ENCODE data around the gene RPS27L.

The RPS27L gene

DNA sequence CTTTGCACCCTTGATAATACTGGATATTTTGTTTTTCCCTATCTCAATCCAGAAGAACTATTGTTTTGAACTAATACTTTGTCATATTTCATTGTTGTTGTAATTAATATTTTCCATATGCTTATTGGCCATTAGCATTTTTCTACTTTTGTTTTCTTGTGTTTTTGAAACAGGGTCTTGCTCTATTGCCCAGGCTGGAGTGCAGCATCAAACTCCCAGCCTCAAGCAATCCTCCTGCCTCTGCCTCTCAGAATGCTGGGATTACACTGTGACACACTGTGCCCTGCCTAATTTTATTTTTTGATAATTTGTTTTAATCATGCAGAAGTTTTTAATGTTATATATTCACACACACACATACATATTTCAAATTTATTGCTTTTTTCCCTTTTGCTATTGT is 3.4 kb upstream of the RPS27L start:
- ATAC-seq, result no peak
- TF ChIP-seq ARNTL (CRISPR knock-in tag; IDR thresholded peaks at IDR 0.05; ENCODE audit: borderline replicate concordance, low read depth) (no peak), BACH2 (CRISPR knock-in tag; IDR thresholded peaks at IDR 0.05; ENCODE audit: borderline replicate concordance) (no peak), ISL1 (CRISPR knock-in tag; IDR thresholded peaks at IDR 0.05) (no peak), TOX (CRISPR knock-in tag; IDR thresholded peaks at IDR 0.05; ENCODE audit: borderline replicate concordance) (no peak), ESRRG (CRISPR knock-in tag; IDR thresholded peaks at IDR 0.05) (no peak), CREB5 (CRISPR knock-in tag; IDR thresholded peaks at IDR 0.05; ENCODE audit: low read depth) (no peak), ZFP3 (CRISPR knock-in tag; IDR thresholded peaks at IDR 0.05) (no peak), SNAI2 (CRISPR knock-in tag; IDR thresholded peaks at IDR 0.05) (no peak), OSR1 (CRISPR knock-in tag; IDR thresholded peaks at IDR 0.05) (no peak), ZC3H10 (CRISPR knock-in tag; IDR thresholded peaks at IDR 0.05) (no peak)
- TF ChIP-seq, protein P1, sequence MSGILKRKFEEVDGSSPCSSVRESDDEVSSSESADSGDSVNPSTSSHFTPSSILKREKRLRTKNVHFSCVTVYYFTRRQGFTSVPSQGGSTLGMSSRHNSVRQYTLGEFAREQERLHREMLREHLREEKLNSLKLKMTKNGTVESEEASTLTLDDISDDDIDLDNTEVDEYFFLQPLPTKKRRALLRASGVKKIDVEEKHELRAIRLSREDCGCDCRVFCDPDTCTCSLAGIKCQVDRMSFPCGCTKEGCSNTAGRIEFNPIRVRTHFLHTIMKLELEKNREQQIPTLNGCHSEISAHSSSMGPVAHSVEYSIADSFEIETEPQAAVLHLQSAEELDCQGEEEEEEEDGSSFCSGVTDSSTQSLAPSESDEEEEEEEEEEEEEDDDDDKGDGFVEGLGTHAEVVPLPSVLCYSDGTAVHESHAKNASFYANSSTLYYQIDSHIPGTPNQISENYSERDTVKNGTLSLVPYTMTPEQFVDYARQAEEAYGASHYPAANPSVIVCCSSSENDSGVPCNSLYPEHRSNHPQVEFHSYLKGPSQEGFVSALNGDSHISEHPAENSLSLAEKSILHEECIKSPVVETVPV (CRISPR knock-in tag; IDR thresholded peaks at IDR 0.05), result no peak
- TF ChIP-seq, protein P2, sequence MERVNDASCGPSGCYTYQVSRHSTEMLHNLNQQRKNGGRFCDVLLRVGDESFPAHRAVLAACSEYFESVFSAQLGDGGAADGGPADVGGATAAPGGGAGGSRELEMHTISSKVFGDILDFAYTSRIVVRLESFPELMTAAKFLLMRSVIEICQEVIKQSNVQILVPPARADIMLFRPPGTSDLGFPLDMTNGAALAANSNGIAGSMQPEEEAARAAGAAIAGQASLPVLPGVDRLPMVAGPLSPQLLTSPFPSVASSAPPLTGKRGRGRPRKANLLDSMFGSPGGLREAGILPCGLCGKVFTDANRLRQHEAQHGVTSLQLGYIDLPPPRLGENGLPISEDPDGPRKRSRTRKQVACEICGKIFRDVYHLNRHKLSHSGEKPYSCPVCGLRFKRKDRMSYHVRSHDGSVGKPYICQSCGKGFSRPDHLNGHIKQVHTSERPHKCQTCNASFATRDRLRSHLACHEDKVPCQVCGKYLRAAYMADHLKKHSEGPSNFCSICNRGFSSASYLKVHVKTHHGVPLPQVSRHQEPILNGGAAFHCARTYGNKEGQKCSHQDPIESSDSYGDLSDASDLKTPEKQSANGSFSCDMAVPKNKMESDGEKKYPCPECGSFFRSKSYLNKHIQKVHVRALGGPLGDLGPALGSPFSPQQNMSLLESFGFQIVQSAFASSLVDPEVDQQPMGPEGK (CRISPR knock-in tag; IDR thresholded peaks at IDR 0.05; ENCODE audit: borderline replicate concordance), result no peak

DNA sequence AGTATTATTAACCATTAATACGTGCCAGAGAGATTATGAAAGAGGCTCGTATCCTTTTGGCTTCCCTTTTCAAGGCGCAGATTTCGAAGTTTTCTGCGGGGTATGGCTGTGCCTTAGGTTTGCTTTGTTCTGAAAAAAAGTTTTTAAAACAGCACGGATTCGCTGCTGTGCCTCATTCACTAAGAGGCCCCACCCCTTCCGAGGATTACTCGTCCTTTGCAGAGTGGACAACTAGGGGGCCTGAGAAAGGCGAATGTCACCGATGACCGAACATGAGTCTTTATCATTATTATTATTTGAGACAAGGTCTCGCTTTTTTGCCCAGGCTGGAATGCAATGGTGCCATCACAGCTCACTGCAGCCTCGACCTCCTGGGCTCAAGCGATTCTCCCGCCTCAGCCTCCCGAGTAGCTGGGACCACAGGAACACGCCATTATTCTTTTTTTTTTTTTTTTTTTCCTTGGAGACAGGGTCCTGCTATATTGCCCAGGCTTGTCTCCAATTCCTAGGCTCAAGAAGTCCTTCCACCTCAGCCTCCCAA is 684 bp upstream of the RPS27L start:
- TF ChIP-seq CREB5 (CRISPR knock-in tag; IDR thresholded peaks at IDR 0.05; ENCODE audit: low read depth), result no peak
- TF ChIP-seq TCF4 (CRISPR knock-in tag; IDR thresholded peaks at IDR 0.05; ENCODE audit: borderline replicate concordance), result no peak
- TF ChIP-seq ZNF565 (CRISPR knock-in tag; conservative IDR thresholded peaks at IDR 0.05; ENCODE audit: low read depth), result no peak
- no peak for TF ChIP-seq ZNF70 (CRISPR knock-in tag; IDR thresholded peaks at IDR 0.05)
- no peak for TF ChIP-seq ARNTL (CRISPR knock-in tag; IDR thresholded peaks at IDR 0.05; ENCODE audit: borderline replicate concordance, low read depth)
- TF ChIP-seq, protein P2 (CRISPR knock-in tag; IDR thresholded peaks at IDR 0.05; ENCODE audit: borderline replicate concordance), result no peak
- TF ChIP-seq GLIS3 (CRISPR knock-in tag; IDR thresholded peaks at IDR 0.05), result no peak
- peak; percentile 80 for ATAC-seq

- peak; percentile 29 for ATAC-seq
- TF ChIP-seq OSR1 (CRISPR knock-in tag; IDR thresholded peaks at IDR 0.05) (no peak), GLIS3 (CRISPR knock-in tag; IDR thresholded peaks at IDR 0.05) (no peak), CREB5 (CRISPR knock-in tag; IDR thresholded peaks at IDR 0.05; ENCODE audit: low read depth) (no peak), SNAI2 (CRISPR knock-in tag; IDR thresholded peaks at IDR 0.05) (no peak), TOX (CRISPR knock-in tag; IDR thresholded peaks at IDR 0.05; ENCODE audit: borderline replicate concordance) (no peak), ZNF565 (CRISPR knock-in tag; conservative IDR thresholded peaks at IDR 0.05; ENCODE audit: low read depth) (no peak), ESRRG (CRISPR knock-in tag; IDR thresholded peaks at IDR 0.05) (no peak), RARB (CRISPR knock-in tag; IDR thresholded peaks at IDR 0.05) (no peak), ARNTL (CRISPR knock-in tag; IDR thresholded peaks at IDR 0.05; ENCODE audit: borderline replicate concordance, low read depth) (no peak), ZC3H10 (CRISPR knock-in tag; IDR thresholded peaks at IDR 0.05) (no peak), ZFP3 (CRISPR knock-in tag; IDR thresholded peaks at IDR 0.05) (no peak), TCF4 (CRISPR knock-in tag; IDR thresholded peaks at IDR 0.05; ENCODE audit: borderline replicate concordance) (no peak), CSDC2 (CRISPR knock-in tag; IDR thresholded peaks at IDR 0.05) (no peak), BACH2 (CRISPR knock-in tag; IDR thresholded peaks at IDR 0.05; ENCODE audit: borderline replicate concordance) (no peak), ISL1 (CRISPR knock-in tag; IDR thresholded peaks at IDR 0.05) (no peak)
- TF ChIP-seq, protein P3, sequence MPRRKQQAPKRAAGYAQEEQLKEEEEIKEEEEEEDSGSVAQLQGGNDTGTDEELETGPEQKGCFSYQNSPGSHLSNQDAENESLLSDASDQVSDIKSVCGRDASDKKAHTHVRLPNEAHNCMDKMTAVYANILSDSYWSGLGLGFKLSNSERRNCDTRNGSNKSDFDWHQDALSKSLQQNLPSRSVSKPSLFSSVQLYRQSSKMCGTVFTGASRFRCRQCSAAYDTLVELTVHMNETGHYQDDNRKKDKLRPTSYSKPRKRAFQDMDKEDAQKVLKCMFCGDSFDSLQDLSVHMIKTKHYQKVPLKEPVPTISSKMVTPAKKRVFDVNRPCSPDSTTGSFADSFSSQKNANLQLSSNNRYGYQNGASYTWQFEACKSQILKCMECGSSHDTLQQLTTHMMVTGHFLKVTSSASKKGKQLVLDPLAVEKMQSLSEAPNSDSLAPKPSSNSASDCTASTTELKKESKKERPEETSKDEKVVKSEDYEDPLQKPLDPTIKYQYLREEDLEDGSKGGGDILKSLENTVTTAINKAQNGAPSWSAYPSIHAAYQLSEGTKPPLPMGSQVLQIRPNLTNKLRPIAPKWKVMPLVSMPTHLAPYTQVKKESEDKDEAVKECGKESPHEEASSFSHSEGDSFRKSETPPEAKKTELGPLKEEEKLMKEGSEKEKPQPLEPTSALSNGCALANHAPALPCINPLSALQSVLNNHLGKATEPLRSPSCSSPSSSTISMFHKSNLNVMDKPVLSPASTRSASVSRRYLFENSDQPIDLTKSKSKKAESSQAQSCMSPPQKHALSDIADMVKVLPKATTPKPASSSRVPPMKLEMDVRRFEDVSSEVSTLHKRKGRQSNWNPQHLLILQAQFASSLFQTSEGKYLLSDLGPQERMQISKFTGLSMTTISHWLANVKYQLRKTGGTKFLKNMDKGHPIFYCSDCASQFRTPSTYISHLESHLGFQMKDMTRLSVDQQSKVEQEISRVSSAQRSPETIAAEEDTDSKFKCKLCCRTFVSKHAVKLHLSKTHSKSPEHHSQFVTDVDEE (CRISPR knock-in tag; IDR thresholded peaks at IDR 0.05), result no peak
- TF ChIP-seq, protein P2 (CRISPR knock-in tag; IDR thresholded peaks at IDR 0.05; ENCODE audit: borderline replicate concordance), result no peak
- TF ChIP-seq, protein P1 (CRISPR knock-in tag; IDR thresholded peaks at IDR 0.05), result no peak
Measured at GRCh38 chr15:63156755-63157117, 541 bp downstream of the RPS27L start.

Measured in SK-N-SH treated with all-trans-retinoic acid at 6 μM for 48 hours (cell line).